SK-N-SH (cell line): ENCODE measurements around the gene MAPKAPK5. TPM values are rescaled to one million over a fixed set of nuclear protein-coding genes. Genes with fewer than 3 reads are reported as not detected.

Source experiments
- CTCF ChIA-PET: fragments of 300-600, 350-600 bp; formaldehyde crosslinking; extraction: SDS; loops from one replicate; lab custom pipeline; 2021; lab: Yijun Ruan, JAX
- POLR2A ChIA-PET: fragments of 350-600 bp; sonication (Branson Sonifier 250); formaldehyde crosslinking; extraction: SDS; loops from one replicate; lab custom pipeline; 2020; ENCODE audit warnings: antibody characterized with exemption, inconsistent platforms; lab: Yijun Ruan, JAX
- DNase-seq: peaks from one replicate; pipeline ENCODE4 v3.0.0; 2012
- H2AFZ ChIP-seq: fragments of 200-600 bp; sonication (generic); 2 replicates; pipeline ENCODE4 v1.8.1; 2016; ENCODE audit warnings: antibody characterized with exemption, mild to moderate bottlenecking, low read depth
- H3F3A ChIP-seq: fragments of 200-600 bp; sonication (generic); replicated peaks from 2 replicates; pipeline ENCODE3; 2016; ENCODE audit warnings: antibody characterized with exemption, mild to moderate bottlenecking; ENCODE audit not compliant: insufficient read depth
- H3K27ac ChIP-seq, 2 experiments: fragments of 200-500 bp in 1 of 2; fragments of 200-600 bp in 1 of 2; sonication (Bioruptor generic) in 1 of 2; sonication (generic), shearing (Covaris generic) in 1 of 2; 2 replicates each; pipeline versions ENCODE4 v1.5.1 to v1.6.1; 2014 to 2016; ENCODE audit warnings: low read depth in 2 of 2, inconsistent platforms in 1 of 2, low read length in 1 of 2, mild to moderate bottlenecking in 1 of 2, mixed read lengths in 1 of 2
- H3K27me3 ChIP-seq: fragments of 200-600 bp; sonication (generic), shearing (Covaris generic); 2 replicates; pipeline ENCODE4 v1.6.1; 2016; ENCODE audit warnings: mixed run types; ENCODE audit not compliant: insufficient read depth
- H3K36me3 ChIP-seq, 2 experiments: fragments of 200-500 bp in 1 of 2; fragments of 200-600 bp in 1 of 2; sonication (Bioruptor generic) in 1 of 2; sonication (generic) in 1 of 2; replicated peaks in 1 of 2; 2 replicates each; pipeline versions ENCODE3 to v1.5.1; 2014 to 2016; ENCODE audit warnings: low read length in 1 of 2, mild to moderate bottlenecking in 1 of 2; ENCODE audit not compliant: insufficient read depth in 2 of 2, control insufficient read depth in 1 of 2
- H3K4me1 ChIP-seq, 2 experiments: fragments of 200-500 bp in 1 of 2; fragments of 200-600 bp in 1 of 2; sonication (Bioruptor generic) in 1 of 2; sonication (generic), shearing (Covaris generic) in 1 of 2; 2 replicates each; pipeline versions ENCODE4 v1.5.1 to v1.6.1; 2014 to 2016; ENCODE audit warnings: low read depth in 1 of 2, low read length in 1 of 2, mixed run types in 1 of 2; ENCODE audit not compliant: insufficient read depth in 2 of 2, control insufficient read depth in 1 of 2
- H3K4me2 ChIP-seq: fragments of 200-600 bp; sonication (generic), shearing (Covaris generic); 2 replicates; pipeline ENCODE4 v1.6.1; 2017; ENCODE audit warnings: mixed run types
- H3K4me3 ChIP-seq, 2 experiments: fragments of 200-500 bp in 1 of 2; fragments of 200-600 bp in 1 of 2; sonication (Bioruptor generic) in 1 of 2; sonication (generic), shearing (Covaris generic) in 1 of 2; 2 replicates each; pipeline versions ENCODE4 v1.5.1 to v1.8.1; 2014 to 2016; ENCODE audit warnings: low read depth in 2 of 2, inconsistent platforms in 1 of 2, low read length in 1 of 2, mild to moderate bottlenecking in 1 of 2, mixed read lengths in 1 of 2, moderate library complexity in 1 of 2
- H3K79me2 ChIP-seq: fragments of 200-600 bp; sonication (generic); 2 replicates; pipeline ENCODE4 v1.8.1; 2017; ENCODE audit warnings: mild to moderate bottlenecking; ENCODE audit not compliant: insufficient read depth
- H3K9ac ChIP-seq: fragments of 200-600 bp; sonication (generic); 2 replicates; pipeline ENCODE4 v1.6.1; 2017; ENCODE audit warnings: mixed run types
- H3K9me2 ChIP-seq: fragments of 200-600 bp; sonication (generic); 2 replicates; pipeline ENCODE4 v1.6.1; 2017; ENCODE audit warnings: mixed run types
- H3K9me3 ChIP-seq: fragments of 200-600 bp; sonication (generic); 2 replicates; pipeline ENCODE4 v1.6.1; 2017; ENCODE audit warnings: mixed run types, mild to moderate bottlenecking, moderate library complexity
- H4K20me1 ChIP-seq: fragments of 200-600 bp; sonication (generic); 2 replicates; pipeline ENCODE4 v1.6.1; 2017; ENCODE audit warnings: mild to moderate bottlenecking, mixed run types; ENCODE audit not compliant: insufficient read depth
- CHD2 ChIP-seq: fragments of 150-350 bp; IDR thresholded peaks from 2 replicates; pipeline ENCODE4 v1.6.1; 2018; ENCODE audit warnings: low read length; ENCODE audit not compliant: partially characterized antibody
- ELF1 ChIP-seq: IDR thresholded peaks from 2 replicates; pipeline ENCODE4 v1.4.0; 2012
- FOSL2 ChIP-seq: IDR thresholded peaks from 2 replicates; pipeline ENCODE4 v1.4.0; 2012; ENCODE audit warnings: low read depth, mild to moderate bottlenecking, moderate library complexity, borderline replicate concordance
- NFIC ChIP-seq: IDR thresholded peaks from 2 replicates; pipeline ENCODE4 v1.4.0; 2012; ENCODE audit warnings: borderline replicate concordance
- NRF1 ChIP-seq: IDR thresholded peaks from 2 replicates; pipeline ENCODE4 v1.6.1; 2012; ENCODE audit warnings: low read depth, mild to moderate bottlenecking, low read length
- POLR2AphosphoS5 ChIP-seq: IDR thresholded peaks from 2 replicates; pipeline ENCODE4 v1.6.1; 2012; ENCODE audit warnings: low read depth, low read length
- RCOR1 ChIP-seq: fragments of 150-350 bp; IDR thresholded peaks from 2 replicates; pipeline ENCODE4 v1.6.1; 2017; ENCODE audit warnings: antibody characterized with exemption, low read length
- RFX5 ChIP-seq: IDR thresholded peaks from 2 replicates; pipeline ENCODE4 v1.6.1; 2012; ENCODE audit warnings: mild to moderate bottlenecking, improper control_type of control experiment, low read length
- RXRA ChIP-seq: IDR thresholded peaks from 2 replicates; pipeline ENCODE4 v1.4.0; 2012; ENCODE audit warnings: low read depth, mild to moderate bottlenecking, borderline replicate concordance
- TAF1 ChIP-seq: IDR thresholded peaks from 2 replicates; pipeline ENCODE4 v1.6.1; 2012; ENCODE audit warnings: low read depth, mild to moderate bottlenecking, low read length, moderate library complexity, borderline replicate concordance
- TCF12 ChIP-seq: IDR thresholded peaks from 2 replicates; pipeline ENCODE4 v1.4.0; 2012
- TEAD4 ChIP-seq: IDR thresholded peaks from 2 replicates; pipeline ENCODE4 v1.4.0; 2012; ENCODE audit warnings: mild to moderate bottlenecking, borderline replicate concordance; ENCODE audit not compliant: insufficient read depth
- USF1 ChIP-seq: IDR thresholded peaks from 2 replicates; pipeline ENCODE4 v1.4.0; 2012; ENCODE audit warnings: low read depth, borderline replicate concordance
- YY1 ChIP-seq: IDR thresholded peaks from 2 replicates; pipeline ENCODE4 v1.4.0; 2012; ENCODE audit warnings: low read depth, mild to moderate bottlenecking
- ZBTB33 ChIP-seq: IDR thresholded peaks from 2 replicates; pipeline ENCODE4 v1.4.0; 2012; ENCODE audit warnings: low read depth, borderline replicate concordance
- WGBS: methylation state at CpG from one replicate; pipeline ENCODE4 v1.1.6; 2017; ENCODE audit warnings: low lambda C conversion rate; 5-methylcytosine and 5-hydroxymethylcytosine counted together
- polyA plus RNA-seq, 3 experiments: library from polyadenylated mRNA; depleted of rRNA; stranded (reverse); fragments of >200 nt; gene quantifications; 2 replicates each; pipeline ENCODE4 v1.2.3, GENCODE V29; 2012
- TF ChIP-seq, protein P1 (sequence below): fragments of 150-350 bp; IDR thresholded peaks from 2 replicates; pipeline ENCODE4 v1.6.1; 2016; ENCODE audit warnings: mild to moderate bottlenecking, low read depth, low read length
- TF ChIP-seq, protein P2 (sequence below): IDR thresholded peaks from 2 replicates; pipeline ENCODE4 v1.4.0; 2012; ENCODE audit warnings: low read depth

The MAPKAPK5 gene
- polyA plus RNA-seq, 1 of the 3 experiments (the other 2 are of a cell fraction) = 38.1 TPM

- TF ChIP-seq, protein P1, sequence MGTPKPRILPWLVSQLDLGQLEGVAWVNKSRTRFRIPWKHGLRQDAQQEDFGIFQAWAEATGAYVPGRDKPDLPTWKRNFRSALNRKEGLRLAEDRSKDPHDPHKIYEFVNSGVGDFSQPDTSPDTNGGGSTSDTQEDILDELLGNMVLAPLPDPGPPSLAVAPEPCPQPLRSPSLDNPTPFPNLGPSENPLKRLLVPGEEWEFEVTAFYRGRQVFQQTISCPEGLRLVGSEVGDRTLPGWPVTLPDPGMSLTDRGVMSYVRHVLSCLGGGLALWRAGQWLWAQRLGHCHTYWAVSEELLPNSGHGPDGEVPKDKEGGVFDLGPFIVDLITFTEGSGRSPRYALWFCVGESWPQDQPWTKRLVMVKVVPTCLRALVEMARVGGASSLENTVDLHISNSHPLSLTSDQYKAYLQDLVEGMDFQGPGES = no peak
These were observed at the start of gene MAPKAPK5 (continued) for GRCh38 chr12:111841750-111842555.

- H3K27me3 ChIP-seq = no peaks in the 10 kb centered on the region
- no peak for DNase-seq
- CTCF ChIA-PET = interaction anchor here (0.8 to 1.2 kb wide), 2 partner anchors 12 to 20 kb away, joined by 3 read pairs; no protein-coding TSS in a partner anchor
- no peak overlapping the region for H3K4me2 ChIP-seq
- no peak overlapping the region for H3K9ac ChIP-seq
- H3K9me3 ChIP-seq = no peaks in the 10 kb centered on the region
- H3K9me2 ChIP-seq = no peaks in the 10 kb centered on the region
- H3K36me3 ChIP-seq = peaks cover 6 to 15% of the 10 kb centered on the region in 2 experiments
- no peaks in the 10 kb centered on the region for H3K79me2 ChIP-seq
- no peak overlapping the region for H2AFZ ChIP-seq
- no peak overlapping the region for H3K4me3 ChIP-seq
- 98% methylated on average over 3 of the region's 3 CpGs for WGBS
- H3K27ac ChIP-seq = no peak overlapping the region
- no peaks in the 10 kb centered on the region for H4K20me1 ChIP-seq
- no peaks in the 10 kb centered on the region for H3K4me1 ChIP-seq
- POLR2A ChIA-PET = interaction anchor here (1.4 kb wide), 1 partner anchor 26 kb away, joined by 3 read pairs; the partner anchor contains the start of gene ALDH2
- H3F3A ChIP-seq = no peaks in the 10 kb centered on the region
- TF ChIP-seq RFX5 = no peak
- TF ChIP-seq, protein P2, sequence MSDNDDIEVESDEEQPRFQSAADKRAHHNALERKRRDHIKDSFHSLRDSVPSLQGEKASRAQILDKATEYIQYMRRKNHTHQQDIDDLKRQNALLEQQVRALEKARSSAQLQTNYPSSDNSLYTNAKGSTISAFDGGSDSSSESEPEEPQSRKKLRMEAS = no peak
- TF ChIP-seq, protein P1 = no peak
- TF ChIP-seq TCF12 = no peak
- TF ChIP-seq FOSL2 = no peak
- no peak for TF ChIP-seq TEAD4
- no peak for TF ChIP-seq RCOR1
- no peak for TF ChIP-seq ZBTB33
- TF ChIP-seq CHD2 = no peak
- no peak for TF ChIP-seq ELF1
- TF ChIP-seq TAF1 = no peak
- no peak for TF ChIP-seq USF1
- no peak for TF ChIP-seq NFIC
- TF ChIP-seq YY1 = no peak
- no peak for TF ChIP-seq POLR2AphosphoS5
- no peak for TF ChIP-seq NRF1
- no peak for TF ChIP-seq RXRA
These were observed 49.2 kb upstream of the MAPKAPK5 start for GRCh38 chr12:111792856-111793235.
